ENCODE measurements around the gene CTIF.

Gene CTIF

GRCh38 chr18:48682768-48683167 is 143.9 kb downstream of the CTIF start:
- ATAC-seq (peak; percentile 28), DNase-seq (no peak)

GRCh38 chr18:48683197-48683596 is 144.4 kb downstream of the CTIF start:
- no peak for DNase-seq
- ATAC-seq: no peak

GRCh38 chr18:48683661-48684060 is 144.8 kb downstream of the CTIF start:
- ATAC-seq: no peak
- DNase-seq: no peak

GRCh38 chr18:48687346-48688042 is 148.7 kb downstream of the CTIF start:
- DNase-seq (no peak), ATAC-seq (no peak)

DNA sequence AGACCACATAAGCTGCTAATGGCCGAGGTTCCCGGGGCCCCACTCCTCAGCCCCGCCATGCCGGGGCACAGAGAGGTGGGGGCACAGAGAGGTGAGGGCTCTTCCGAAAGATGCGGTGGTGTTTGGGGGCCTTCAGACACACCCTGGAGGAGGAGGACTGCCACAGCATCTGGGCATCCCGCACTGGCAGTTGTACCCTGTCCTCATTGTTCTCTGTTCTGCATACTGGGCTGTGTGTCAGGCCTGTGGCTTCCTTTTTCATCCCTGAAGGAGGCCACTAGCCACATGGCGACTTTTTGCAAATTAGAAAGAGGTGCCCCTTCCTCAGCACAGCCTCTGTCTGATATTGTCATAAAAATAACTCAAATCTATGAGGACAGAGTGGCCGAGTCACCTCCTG is 150.1 kb downstream of the CTIF start:
- no peak for DNase-seq
- ATAC-seq: no peak

DNA sequence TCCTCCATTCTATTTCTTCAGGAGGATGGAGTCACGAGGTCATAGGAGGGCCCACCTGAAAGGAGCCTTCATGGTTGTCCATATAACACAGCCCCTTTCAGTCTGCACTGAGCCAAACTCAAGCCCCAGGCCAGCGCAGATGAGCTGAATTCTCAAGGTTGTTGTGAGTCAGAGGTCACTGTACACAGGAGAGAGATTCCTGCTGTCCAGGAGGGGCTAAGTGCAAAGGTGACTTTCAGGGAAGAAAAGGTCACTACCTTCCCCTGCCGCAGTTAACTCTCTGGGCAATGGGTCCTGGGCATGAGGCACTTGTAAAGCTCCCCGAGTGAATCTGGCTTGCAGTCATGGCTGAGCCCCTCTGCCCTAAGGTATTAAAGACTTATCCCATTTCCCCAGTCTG is 150.7 kb downstream of the CTIF start:
- ATAC-seq (no peak), DNase-seq (no peak)

DNA sequence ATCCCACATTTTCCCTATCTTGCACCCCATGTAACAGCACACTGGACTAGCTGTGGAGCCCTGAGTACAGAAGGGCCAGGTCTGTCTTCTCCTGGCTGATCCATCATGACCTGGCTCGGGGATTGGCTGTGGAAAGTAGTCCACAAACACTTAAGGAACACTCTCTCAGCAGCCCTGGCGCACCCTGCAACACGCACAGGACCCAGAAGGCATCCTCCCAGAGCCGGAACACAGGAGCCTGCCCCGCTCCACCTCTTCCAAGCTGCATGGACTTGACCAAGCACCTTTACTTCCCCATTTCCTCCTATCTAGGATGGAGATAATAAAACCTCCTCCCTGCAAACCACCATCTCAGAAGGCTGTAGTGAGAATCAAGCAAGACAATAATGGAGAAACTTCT is 151.7 kb downstream of the CTIF start:
- no peak for ATAC-seq
- no peak for DNase-seq

GRCh38 chr18:48693006-48693405 is 154.2 kb downstream of the CTIF start:
- DNase-seq (no peak), ATAC-seq (no peak)

GRCh38 chr18:48693625-48694262 is 154.9 kb downstream of the CTIF start:
- no peak for DNase-seq
- no peak for ATAC-seq

DNA sequence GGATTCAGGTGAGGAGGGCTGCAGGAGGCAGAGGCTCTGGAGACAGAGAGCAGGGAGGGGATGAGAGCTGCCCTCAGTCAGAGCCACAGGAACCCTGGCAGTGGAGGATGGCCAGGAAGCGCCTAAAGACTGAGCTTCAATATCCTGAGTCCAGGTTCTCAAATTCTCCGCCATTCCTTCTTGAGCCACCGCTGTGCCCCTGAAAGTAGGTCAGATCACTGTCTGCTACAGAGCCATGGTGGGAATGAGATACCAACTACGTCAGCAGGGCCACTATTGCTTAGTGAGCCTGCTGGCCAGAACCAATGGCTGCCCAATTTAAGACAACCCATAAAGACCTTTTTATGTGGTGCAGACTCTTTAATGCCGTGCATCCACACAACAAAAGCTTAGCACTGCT is 155.5 kb downstream of the CTIF start:
- ATAC-seq (no peak), DNase-seq (no peak)

GRCh38 chr18:48695671-48696070 is 156.8 kb downstream of the CTIF start:
- no peak for DNase-seq
- ATAC-seq: no peak

DNA sequence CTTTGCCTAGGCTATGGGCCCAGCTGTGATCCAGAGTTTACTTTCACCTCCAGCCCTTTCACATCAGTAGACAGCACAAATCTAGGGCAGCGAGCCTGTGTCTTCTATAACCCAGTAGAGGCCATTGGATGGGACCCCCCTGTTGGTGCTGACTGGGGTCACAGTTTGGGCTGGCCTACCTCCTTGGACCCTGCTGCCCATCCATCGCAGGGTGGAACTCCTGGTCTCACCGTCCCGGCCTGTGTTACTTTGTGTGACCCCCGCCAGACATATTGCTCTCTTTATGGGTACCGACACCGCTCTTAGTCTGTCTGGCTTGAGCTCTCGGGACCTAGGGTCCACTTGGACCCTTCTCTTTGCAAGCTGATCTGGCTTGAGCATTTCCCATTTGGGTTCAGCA is 157.4 kb downstream of the CTIF start:
- ATAC-seq (no peak), DNase-seq (no peak)

- DNase-seq (no peak), ATAC-seq (no peak)
Measured at GRCh38 chr18:48697441-48697840, 158.6 kb downstream of the CTIF start.

DNA sequence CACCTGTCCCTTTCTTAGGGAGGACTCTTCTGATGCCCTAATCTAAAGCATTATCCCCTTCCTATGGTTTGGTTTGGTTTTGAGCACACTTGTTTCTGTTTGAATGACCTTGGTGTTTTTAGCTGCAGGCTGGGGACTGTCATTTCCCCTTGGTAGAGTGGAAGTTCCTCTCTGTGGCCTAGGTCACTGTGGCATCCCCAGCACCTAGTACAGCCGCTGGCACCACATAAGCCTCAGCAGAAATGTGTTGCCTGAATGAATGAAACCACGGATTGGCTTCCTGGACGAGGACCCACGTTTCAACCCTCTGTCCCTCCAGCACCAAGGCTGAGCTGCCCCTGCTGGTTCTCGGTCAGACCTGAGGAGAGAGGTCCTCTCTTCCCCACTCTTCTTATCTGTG is 159.9 kb downstream of the CTIF start:
- ATAC-seq (no peak), DNase-seq (no peak)

GRCh38 chr18:48699761-48700160 is 160.9 kb downstream of the CTIF start:
- ATAC-seq: no peak
- no peak for DNase-seq

- DNase-seq (no peak), ATAC-seq (no peak)
Measured at GRCh38 chr18:48700446-48700845, 161.6 kb downstream of the CTIF start.

DNA sequence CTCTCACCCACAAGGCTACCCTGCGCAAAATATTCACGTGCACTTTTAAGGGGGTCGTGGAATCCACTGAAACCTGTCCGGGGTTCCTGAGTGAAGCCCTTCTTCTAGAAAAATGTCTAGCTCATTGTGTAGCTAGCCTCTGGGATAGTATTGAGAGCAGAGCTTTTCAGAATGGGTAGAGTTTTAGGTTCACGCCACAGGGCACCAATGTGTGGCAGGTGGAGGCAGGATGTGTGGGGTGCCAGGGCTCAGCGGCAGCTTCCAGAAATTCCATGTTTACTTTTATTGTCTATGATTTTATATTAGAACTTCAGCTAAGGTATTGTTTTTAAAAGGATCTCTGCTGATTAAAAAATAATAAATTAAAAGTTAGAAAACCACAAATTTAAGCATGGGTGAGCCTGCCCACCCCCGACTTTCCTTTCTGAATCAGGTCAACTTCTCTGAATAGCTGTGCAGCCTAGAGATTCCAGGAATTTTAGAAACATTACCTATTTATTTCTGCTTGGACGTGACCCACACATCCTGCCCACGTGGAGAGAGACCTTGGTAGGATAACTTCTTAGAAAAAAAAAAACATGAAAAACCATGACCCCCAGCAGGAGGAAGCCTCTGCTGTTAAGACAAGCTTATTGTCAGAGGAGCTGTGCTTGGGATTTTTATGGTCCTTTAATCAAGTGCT is 163.7 kb downstream of the CTIF start:
- DNase-seq (no peak), ATAC-seq (no peak)

DNA sequence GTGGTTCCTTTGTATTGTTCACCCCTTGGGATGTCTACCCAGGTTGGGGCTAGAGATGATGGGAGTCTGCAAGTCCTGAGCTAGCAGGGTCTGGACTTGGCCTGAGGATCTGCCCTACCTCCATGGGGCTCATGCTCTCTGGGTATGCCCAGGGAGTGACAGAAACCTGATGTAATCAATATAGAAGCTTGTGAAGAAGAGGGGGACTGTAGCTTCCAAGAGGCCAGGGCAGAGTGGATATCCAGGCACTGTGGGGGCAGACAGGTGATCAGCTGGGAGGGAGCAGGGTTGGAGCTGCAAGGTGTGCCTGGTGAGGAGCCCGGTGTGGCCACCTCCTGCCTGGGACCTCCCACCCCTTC is 164.2 kb downstream of the CTIF start:
- DNase-seq: no peak
- ATAC-seq: no peak

DNA sequence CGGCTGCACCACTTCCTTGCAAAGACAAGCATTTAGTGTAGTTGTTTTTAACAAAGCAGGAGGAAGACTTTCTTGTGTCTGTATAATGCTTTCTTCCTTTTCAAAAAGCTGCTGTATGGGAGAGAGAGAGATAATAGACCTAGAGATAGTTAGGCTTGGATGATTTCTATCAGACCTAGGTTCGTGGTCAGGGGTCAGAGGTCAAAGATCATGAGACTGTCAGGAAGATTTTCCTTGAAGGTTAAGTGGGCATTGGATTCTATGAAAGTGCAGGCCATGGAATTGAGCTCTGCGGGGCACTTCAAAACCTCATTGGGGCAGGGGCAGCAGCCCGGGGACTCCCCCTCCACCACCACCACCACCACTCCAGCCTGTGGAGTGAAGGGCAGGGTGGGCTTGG is 164.6 kb downstream of the CTIF start:
- DNase-seq: no peak
- ATAC-seq: no peak

GRCh38 chr18:48705043-48705442 is 166.2 kb downstream of the CTIF start:
- ATAC-seq (no peak), DNase-seq (no peak)

GRCh38 chr18:48705531-48705930 is 166.7 kb downstream of the CTIF start:
- ATAC-seq (no peak), DNase-seq (no peak)

DNA sequence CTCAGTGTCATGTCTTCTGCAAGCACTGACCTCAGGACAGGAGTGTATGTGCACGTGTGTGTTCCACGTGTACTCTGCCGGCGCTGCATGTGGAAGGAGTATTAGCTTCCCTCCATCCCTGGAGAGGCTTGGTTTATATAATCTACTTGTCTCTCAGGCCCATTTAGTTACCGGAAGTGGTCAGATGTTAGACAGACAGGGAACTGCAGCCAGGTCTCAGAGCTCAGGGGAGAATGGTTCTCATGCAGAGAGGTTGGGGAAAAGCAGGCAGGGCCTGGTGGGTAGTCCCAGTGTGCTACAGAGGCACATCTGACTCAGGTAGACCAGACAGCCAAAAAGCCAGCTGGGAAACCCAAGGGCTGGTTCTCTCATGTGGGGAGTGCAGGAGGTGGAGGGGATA is 167.9 kb downstream of the CTIF start:
- ATAC-seq: no peak

DNA sequence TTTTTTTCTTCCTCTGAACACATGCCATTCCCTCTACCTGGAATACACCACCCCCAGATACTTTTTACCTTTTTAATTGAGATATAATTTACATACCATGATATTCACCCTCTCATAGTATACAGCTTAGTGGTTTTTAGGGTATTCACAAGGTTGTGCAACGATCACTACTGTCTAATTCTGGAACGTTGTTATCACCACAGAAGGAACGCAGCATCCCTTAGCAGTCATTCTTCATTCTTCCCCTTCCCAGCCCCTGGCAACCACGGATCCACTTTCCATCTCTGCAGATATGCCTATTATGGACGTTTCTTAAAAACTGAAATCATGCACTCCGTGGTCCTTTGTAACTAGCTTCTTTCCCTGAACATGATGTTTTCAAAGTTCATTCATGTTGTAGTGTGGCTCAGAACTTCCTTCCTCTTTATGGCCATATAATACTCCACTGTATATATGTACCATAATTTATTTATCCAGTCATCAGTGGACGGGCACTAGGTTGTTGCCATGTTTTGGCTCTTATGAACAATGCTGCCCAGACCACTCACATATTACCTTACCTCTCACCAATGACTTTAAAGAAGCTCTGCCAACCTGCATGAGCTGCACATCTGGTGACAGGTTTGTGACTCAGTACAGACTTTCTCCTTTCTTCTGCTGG is 168.9 kb downstream of the CTIF start:
- ATAC-seq (no peak), DNase-seq (no peak)

More for the DNA sequence above, 167.9 kb downstream of the CTIF start:
- no peak for DNase-seq

All from stimulated activated naive CD8-positive, alpha-beta T cell treated with anti-CD3 and anti-CD28 coated beads, Interleukin-15, Interleukin-2, amounts not matched to agents 100 U/mL and 50 U/mL, for 24 hours (primary cell).